IgD-negative memory B cell (primary cell): ENCODE results near the gene ATP8A2. TPM values are rescaled to one million over a fixed set of nuclear protein-coding genes. Genes with fewer than 3 reads are reported as not detected.

Experiments used
- H3K27ac Mint-ChIP-seq, 3 donors: one replicate each; pipeline ENCODE4 v1.8.0; 2020 to 2022; ENCODE audit warnings: mild to moderate bottlenecking in 3 of 3, mixed read lengths in 3 of 3, moderate library complexity in 1 of 3
- H3K27me3 Mint-ChIP-seq: one replicate; pipeline ENCODE4 v1.8.0; 2021; ENCODE audit warnings: mixed read lengths
- H3K36me3 Mint-ChIP-seq: one replicate; pipeline ENCODE4 v1.8.0; 2020; ENCODE audit warnings: mild to moderate bottlenecking, mixed read lengths
- H3K4me1 Mint-ChIP-seq, 3 donors: one replicate each; pipeline ENCODE4 v1.8.0; 2020 to 2022; ENCODE audit warnings: mixed read lengths in 3 of 3, mild to moderate bottlenecking in 1 of 3
- H3K4me3 Mint-ChIP-seq, 4 donors: one replicate each; pipeline ENCODE4 v1.8.0; 2020 to 2022; ENCODE audit warnings: mild to moderate bottlenecking in 4 of 4, mixed read lengths in 4 of 4, moderate library complexity in 3 of 4
- H3K9me3 Mint-ChIP-seq, 3 donors: one replicate each; pipeline ENCODE4 v1.8.0; 2020 to 2021; ENCODE audit warnings: mixed read lengths in 3 of 3, mild to moderate bottlenecking in 1 of 3
- polyA plus RNA-seq: library from polyadenylated mRNA; unstranded; fragments of 300-500 nt; fragmentation: Illumina TruSeq; gene quantifications from one replicate; pipeline ENCODE4 v1.2.3, GENCODE V29; 2021

Gene ATP8A2
- polyA plus RNA-seq, 1 donor from 2014 or later, result 0.06 TPM

GRCh38 chr13:25372284-25373081 lies 709 bp downstream of the ATP8A2 start:
- Mint-ChIP-seq H3K9me3 (no peaks in the 10 kb centered on the region), H3K4me1 (peaks cover 12 to 18% (median 14%) of the 10 kb centered on the region in 3 donors), H3K36me3 (peaks cover 6% of the 10 kb centered on the region), H3K4me3 (peak overlapping the region in 2 of 4 donors; percentile 54 to 84), H3K27ac (no peak overlapping the region), H3K27me3 (peaks cover 43% of the 10 kb centered on the region)

- Mint-ChIP-seq H3K27me3 (peaks cover 30% of the 10 kb centered on the region), H3K27ac (no peak overlapping the region), H3K36me3 (peaks cover 6% of the 10 kb centered on the region), H3K4me1 (peaks cover 7 to 9% (median 8%) of the 10 kb centered on the region in 3 donors), H3K9me3 (no peaks in the 10 kb centered on the region), H3K4me3 (peak overlapping the region in 1 of 4 donors; percentile 33)
These were observed 4.1 kb downstream of the ATP8A2 start for GRCh38 chr13:25375727-25376358.

- Mint-ChIP-seq H3K9me3 (no peaks in the 10 kb centered on the region), H3K4me3 (no peak overlapping the region), H3K36me3 (peaks cover 6% of the 10 kb centered on the region), H3K4me1 (peaks cover 0 to 6% (median 4%) of the 10 kb centered on the region in 3 donors), H3K27ac (no peak overlapping the region), H3K27me3 (peaks cover 26% of the 10 kb centered on the region)
These were observed 5.6 kb downstream of the ATP8A2 start for GRCh38 chr13:25377244-25377962.

GRCh38 chr13:25378528-25378927 lies 6.8 kb downstream of the ATP8A2 start:
- Mint-ChIP-seq H3K9me3 (no peaks in the 10 kb centered on the region), H3K4me3 (no peak overlapping the region), H3K4me1 (peaks cover 0 to 6% (median 4%) of the 10 kb centered on the region in 3 donors), H3K36me3 (peaks cover 4% of the 10 kb centered on the region), H3K27ac (no peak overlapping the region), H3K27me3 (peaks cover 16% of the 10 kb centered on the region)

- H3K9me3 Mint-ChIP-seq, result no peaks in the 10 kb centered on the region
- no peak overlapping the region for H3K27ac Mint-ChIP-seq
- H3K27me3 Mint-ChIP-seq, result peaks cover 14% of the 10 kb centered on the region
- no peak overlapping the region for H3K4me3 Mint-ChIP-seq
- H3K36me3 Mint-ChIP-seq, result peaks cover 3% of the 10 kb centered on the region
- peaks cover 0 to 6% (median 4%) of the 10 kb centered on the region in 3 donors for H3K4me1 Mint-ChIP-seq
These were observed 7.2 kb downstream of the ATP8A2 start for GRCh38 chr13:25379011-25379410.

DNA sequence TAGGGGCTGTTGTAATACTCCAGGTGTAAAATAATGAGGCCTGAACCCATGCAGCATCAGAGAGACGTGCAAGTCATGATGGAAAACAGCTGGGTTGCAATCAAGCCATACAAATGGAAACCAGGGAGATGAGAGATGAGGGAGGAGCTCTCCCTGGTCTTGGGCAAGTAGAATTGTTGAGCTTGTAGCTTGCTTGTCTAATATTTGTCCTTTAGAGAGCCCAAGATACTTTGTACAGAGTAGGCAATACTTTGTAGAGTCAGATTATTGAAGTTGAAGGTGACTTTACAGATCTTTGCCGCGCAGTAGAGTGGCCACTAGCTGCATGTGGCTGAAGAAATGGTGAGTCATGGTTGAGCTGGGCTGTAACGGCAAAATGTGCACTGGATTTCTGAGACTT lies 8.3 kb downstream of the ATP8A2 start:
- peaks cover 3% of the 10 kb centered on the region for H3K36me3 Mint-ChIP-seq
- H3K4me1 Mint-ChIP-seq, result peaks cover 0 to 4% (median 4%) of the 10 kb centered on the region in 3 donors
- H3K27ac Mint-ChIP-seq, result no peak overlapping the region
- peaks cover 12% of the 10 kb centered on the region for H3K27me3 Mint-ChIP-seq
- H3K4me3 Mint-ChIP-seq, result no peak overlapping the region
- peaks cover 0 to 1% (median 0%) of the 10 kb centered on the region in 3 donors for H3K9me3 Mint-ChIP-seq

GRCh38 chr13:25380741-25381324 lies 9.1 kb downstream of the ATP8A2 start:
- Mint-ChIP-seq H3K4me3 (no peak overlapping the region), H3K4me1 (peaks cover 0 to 2% (median 1%) of the 10 kb centered on the region in 3 donors), H3K27me3 (peaks cover 8% of the 10 kb centered on the region), H3K27ac (no peak overlapping the region), H3K9me3 (peaks cover 0 to 3% (median 0%) of the 10 kb centered on the region in 3 donors), H3K36me3 (peaks cover 3% of the 10 kb centered on the region)

- H3K9me3 Mint-ChIP-seq, result peaks cover 0 to 3% (median 0%) of the 10 kb centered on the region in 3 donors
- H3K4me3 Mint-ChIP-seq, result no peak overlapping the region
- peaks cover 15% of the 10 kb centered on the region for H3K27me3 Mint-ChIP-seq
- no peaks in the 10 kb centered on the region for H3K36me3 Mint-ChIP-seq
- no peak overlapping the region for H3K27ac Mint-ChIP-seq
- H3K4me1 Mint-ChIP-seq, result no peaks in the 10 kb centered on the region
These were observed 13.1 kb downstream of the ATP8A2 start for GRCh38 chr13:25384758-25385410.

- Mint-ChIP-seq H3K27ac (no peak overlapping the region), H3K36me3 (no peaks in the 10 kb centered on the region), H3K9me3 (no peaks in the 10 kb centered on the region), H3K27me3 (peaks cover 15% of the 10 kb centered on the region), H3K4me3 (no peak overlapping the region), H3K4me1 (no peaks in the 10 kb centered on the region)
These were observed 20.2 kb downstream of the ATP8A2 start for GRCh38 chr13:25391932-25392331.

- Mint-ChIP-seq H3K4me3 (no peak overlapping the region), H3K36me3 (no peaks in the 10 kb centered on the region), H3K9me3 (no peaks in the 10 kb centered on the region), H3K4me1 (no peaks in the 10 kb centered on the region), H3K27ac (no peak overlapping the region), H3K27me3 (peaks cover 7% of the 10 kb centered on the region)
These were observed 22.8 kb downstream of the ATP8A2 start for GRCh38 chr13:25394402-25395060.

DNA sequence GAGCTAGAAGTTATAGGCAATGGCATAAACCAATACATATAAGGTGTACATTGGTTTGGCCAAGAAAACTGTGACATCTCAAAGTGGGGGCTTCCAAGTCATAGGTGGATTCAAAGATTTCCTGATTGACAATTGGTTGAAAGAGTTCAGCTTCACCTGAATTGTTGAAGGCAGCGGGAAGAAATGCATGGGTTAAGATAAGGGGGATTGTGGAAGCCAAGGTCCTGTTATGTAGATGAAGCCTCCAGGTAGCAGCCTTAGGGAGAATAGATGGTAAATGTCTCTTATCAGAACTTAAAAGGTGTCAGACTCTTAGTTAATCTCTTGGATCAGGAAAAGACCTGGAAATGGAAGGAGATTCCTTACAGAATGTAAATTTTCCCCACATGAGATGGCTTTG lies 26.0 kb downstream of the ATP8A2 start:
- peaks cover 0 to 2% (median 0%) of the 10 kb centered on the region in 3 donors for H3K4me1 Mint-ChIP-seq
- H3K4me3 Mint-ChIP-seq, result no peak overlapping the region
- no peaks in the 10 kb centered on the region for H3K36me3 Mint-ChIP-seq
- H3K9me3 Mint-ChIP-seq, result no peaks in the 10 kb centered on the region
- H3K27ac Mint-ChIP-seq, result no peak overlapping the region
- peaks cover 9% of the 10 kb centered on the region for H3K27me3 Mint-ChIP-seq

DNA sequence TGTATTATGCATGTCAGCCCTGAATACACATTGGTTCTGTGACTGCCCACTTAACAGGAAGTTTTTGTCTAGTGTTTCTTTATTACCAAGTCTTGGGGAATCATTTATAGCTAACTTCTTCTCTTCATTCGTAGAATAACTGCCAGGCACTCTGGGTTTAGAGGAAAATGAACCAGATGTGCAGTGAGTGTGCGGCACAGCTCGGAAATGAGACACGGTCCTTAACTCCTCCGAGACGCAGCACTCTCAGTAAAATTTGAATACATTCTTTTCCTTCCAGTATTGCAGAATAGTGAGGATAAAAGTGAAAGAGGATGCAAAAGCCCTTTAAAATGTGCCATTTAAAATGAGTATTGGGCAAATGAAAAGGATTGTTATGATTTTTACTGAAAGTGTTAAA lies 29.2 kb downstream of the ATP8A2 start:
- H3K9me3 Mint-ChIP-seq, result no peaks in the 10 kb centered on the region
- no peaks in the 10 kb centered on the region for H3K36me3 Mint-ChIP-seq
- peaks cover 15% of the 10 kb centered on the region for H3K27me3 Mint-ChIP-seq
- H3K4me1 Mint-ChIP-seq, result peaks cover 0 to 2% (median 0%) of the 10 kb centered on the region in 3 donors
- no peak overlapping the region for H3K27ac Mint-ChIP-seq
- no peak overlapping the region for H3K4me3 Mint-ChIP-seq

DNA sequence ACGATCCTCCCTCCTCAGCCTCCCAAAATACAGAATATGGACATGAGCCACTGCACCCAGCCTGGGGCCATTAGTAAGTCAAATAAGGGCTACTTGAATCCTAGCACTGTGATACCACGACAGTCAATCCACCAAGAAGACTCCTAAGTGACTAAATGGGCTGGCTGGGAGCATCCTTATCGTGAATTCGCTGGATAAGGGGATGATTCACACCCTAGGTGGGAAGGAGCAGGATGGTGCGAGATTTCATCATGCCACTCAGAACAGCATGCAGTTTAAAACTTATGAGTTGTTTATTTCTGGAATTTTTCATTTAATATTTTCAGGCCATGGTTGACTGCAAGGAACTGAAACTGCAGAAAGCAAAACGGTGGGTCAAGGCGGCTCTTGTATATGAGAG lies 30.2 kb downstream of the ATP8A2 start:
- H3K4me1 Mint-ChIP-seq, result peaks cover 0 to 2% (median 0%) of the 10 kb centered on the region in 3 donors
- no peaks in the 10 kb centered on the region for H3K9me3 Mint-ChIP-seq
- peaks cover 15% of the 10 kb centered on the region for H3K27me3 Mint-ChIP-seq
- no peak overlapping the region for H3K27ac Mint-ChIP-seq
- H3K36me3 Mint-ChIP-seq, result no peaks in the 10 kb centered on the region
- no peak overlapping the region for H3K4me3 Mint-ChIP-seq

DNA sequence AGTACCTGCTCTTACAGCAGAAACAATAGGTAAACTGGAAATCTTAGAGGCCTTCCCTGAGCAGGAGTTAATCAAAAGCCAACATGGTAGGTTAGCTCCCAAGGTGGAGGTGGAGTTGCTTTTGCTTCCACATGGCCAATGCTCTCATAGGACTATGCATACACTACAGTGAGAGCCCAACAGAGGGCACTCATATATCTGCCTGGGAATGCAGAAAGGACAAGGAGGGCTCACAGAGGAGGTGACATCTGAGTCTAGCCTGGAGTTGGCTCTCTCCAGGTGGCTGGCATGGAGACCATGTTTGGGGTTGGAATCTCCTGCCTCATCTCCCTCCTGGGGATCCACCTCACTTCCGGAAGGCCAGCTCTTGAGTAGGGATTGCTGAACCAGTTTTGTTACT lies 34.6 kb downstream of the ATP8A2 start:
- peaks cover under 1 to 5% (median 4%) of the 10 kb centered on the region in 3 donors for H3K9me3 Mint-ChIP-seq
- no peak overlapping the region for H3K27ac Mint-ChIP-seq
- no peaks in the 10 kb centered on the region for H3K36me3 Mint-ChIP-seq
- peaks cover 0 to 2% (median 0%) of the 10 kb centered on the region in 3 donors for H3K4me1 Mint-ChIP-seq
- H3K4me3 Mint-ChIP-seq, result no peak overlapping the region
- peaks cover 11% of the 10 kb centered on the region for H3K27me3 Mint-ChIP-seq
